ENCODE results near the gene CCDC177. TPM values are rescaled to one million over a fixed set of nuclear protein-coding genes. Genes with fewer than 3 reads are reported as not detected.

Gene CCDC177
- total RNA-seq, 1 experiment from 2014 or later = 0.82 TPM

- no TSS peak for BruUV-seq (replicated peaks)
- Histone ChIP-seq H3K36me3 (ENCODE audit: control insufficient read depth, insufficient read depth, low read length) (no peaks in the 10 kb centered on the region), H3K27me3 (replicated peaks; ENCODE audit: control insufficient read depth, insufficient read depth, low read length) (no peaks in the 10 kb centered on the region), H3K9me3 (no peaks in the 10 kb centered on the region), H3K4me3 (ENCODE audit: low read depth, low read length) (no peak overlapping the region), H3K4me1 (peaks cover 19% of the 10 kb centered on the region)
- Mint-ChIP-seq H3K27me3 (ENCODE audit: insufficient read depth, unreplicated experiment) (no peaks in the 10 kb centered on the region), H3K4me3 (ENCODE audit: unreplicated experiment) (no peak overlapping the region), H3K9me3 (ENCODE audit: unreplicated experiment) (no peaks in the 10 kb centered on the region), H3K36me3 (ENCODE audit: insufficient read depth, unreplicated experiment) (no peaks in the 10 kb centered on the region), H3K27ac (ENCODE audit: unreplicated experiment) (no peak overlapping the region), H3K4me1 (ENCODE audit: low read depth, unreplicated experiment) (peaks cover 6% of the 10 kb centered on the region)
- DNase-seq = no peak
- ChIA-PET CTCF (no interaction called here), POLR2A (no interaction called here)
- intact Hi-C loops (cut with micrococcal nuclease; ENCODE audit: unreplicated experiment) = no loop called here
- TF ChIP-seq, protein P1, sequence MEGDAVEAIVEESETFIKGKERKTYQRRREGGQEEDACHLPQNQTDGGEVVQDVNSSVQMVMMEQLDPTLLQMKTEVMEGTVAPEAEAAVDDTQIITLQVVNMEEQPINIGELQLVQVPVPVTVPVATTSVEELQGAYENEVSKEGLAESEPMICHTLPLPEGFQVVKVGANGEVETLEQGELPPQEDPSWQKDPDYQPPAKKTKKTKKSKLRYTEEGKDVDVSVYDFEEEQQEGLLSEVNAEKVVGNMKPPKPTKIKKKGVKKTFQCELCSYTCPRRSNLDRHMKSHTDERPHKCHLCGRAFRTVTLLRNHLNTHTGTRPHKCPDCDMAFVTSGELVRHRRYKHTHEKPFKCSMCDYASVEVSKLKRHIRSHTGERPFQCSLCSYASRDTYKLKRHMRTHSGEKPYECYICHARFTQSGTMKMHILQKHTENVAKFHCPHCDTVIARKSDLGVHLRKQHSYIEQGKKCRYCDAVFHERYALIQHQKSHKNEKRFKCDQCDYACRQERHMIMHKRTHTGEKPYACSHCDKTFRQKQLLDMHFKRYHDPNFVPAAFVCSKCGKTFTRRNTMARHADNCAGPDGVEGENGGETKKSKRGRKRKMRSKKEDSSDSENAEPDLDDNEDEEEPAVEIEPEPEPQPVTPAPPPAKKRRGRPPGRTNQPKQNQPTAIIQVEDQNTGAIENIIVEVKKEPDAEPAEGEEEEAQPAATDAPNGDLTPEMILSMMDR (IDR thresholded peaks at IDR 0.05; ENCODE audit: insufficient read depth in 1 of 2, low read depth in 1 of 2, low read length in 1 of 2, severe bottlenecking in 1 of 2, unreplicated experiment in 1 of 2) = no peak
Observed at GRCh38 chr14:69530095-69530494, 44.6 kb downstream of the CCDC177 start.

GRCh38 chr14:69529563-69529962 lies 45.1 kb downstream of the CCDC177 start:
- Mint-ChIP-seq H3K36me3 (ENCODE audit: insufficient read depth, unreplicated experiment) (no peaks in the 10 kb centered on the region), H3K27ac (ENCODE audit: unreplicated experiment) (no peak overlapping the region), H3K4me1 (ENCODE audit: low read depth, unreplicated experiment) (peaks cover 6% of the 10 kb centered on the region), H3K27me3 (ENCODE audit: insufficient read depth, unreplicated experiment) (no peaks in the 10 kb centered on the region), H3K9me3 (ENCODE audit: unreplicated experiment) (no peaks in the 10 kb centered on the region), H3K4me3 (ENCODE audit: unreplicated experiment) (no peak overlapping the region)
- intact Hi-C loops (cut with micrococcal nuclease; ENCODE audit: unreplicated experiment) = no loop called here
- BruUV-seq (replicated peaks) = no TSS peak
- Histone ChIP-seq H3K4me3 (ENCODE audit: low read depth, low read length) (no peak overlapping the region), H3K4me1 (peaks cover 19% of the 10 kb centered on the region), H3K9me3 (no peaks in the 10 kb centered on the region), H3K36me3 (ENCODE audit: control insufficient read depth, insufficient read depth, low read length) (no peaks in the 10 kb centered on the region), H3K27me3 (replicated peaks; ENCODE audit: control insufficient read depth, insufficient read depth, low read length) (no peaks in the 10 kb centered on the region)
- ChIA-PET POLR2A (no interaction called here), CTCF (interaction anchor here (0.6 to 1.3 kb wide), 2 partner anchors 45 to 245 kb away, joined by 3 read pairs; partner anchors contain the start of gene CCDC177)
- DNase-seq = no peak
- TF ChIP-seq, protein P1 (IDR thresholded peaks at IDR 0.05; ENCODE audit: insufficient read depth in 1 of 2, low read depth in 1 of 2, low read length in 1 of 2, severe bottlenecking in 1 of 2, unreplicated experiment in 1 of 2) = no peak

DNA sequence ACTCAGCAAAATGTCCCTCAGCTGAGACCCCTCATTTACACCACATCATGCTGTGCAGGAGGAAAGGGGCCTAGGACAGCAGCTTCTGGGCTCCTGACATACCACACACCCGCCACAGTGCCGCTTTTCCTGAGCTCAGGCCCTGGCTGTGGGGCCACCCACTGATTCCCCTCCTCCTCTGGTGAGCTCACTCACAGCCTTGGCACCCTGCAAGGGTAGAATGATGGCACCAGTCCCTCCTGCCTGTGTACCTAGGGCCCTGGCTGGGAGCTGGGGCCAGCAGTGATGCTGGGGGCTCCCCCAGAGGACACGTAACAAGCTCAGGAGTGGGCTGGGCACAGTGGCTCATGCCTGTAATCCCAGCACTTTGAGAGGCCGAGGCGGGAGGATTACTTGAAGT lies 45.7 kb downstream of the CCDC177 start:
- no peaks in the 10 kb centered on the region for H3K36me3 Mint-ChIP-seq (ENCODE audit: insufficient read depth, unreplicated experiment)
- H3K36me3 ChIP-seq (ENCODE audit: control insufficient read depth, insufficient read depth, low read length) = no peaks in the 10 kb centered on the region
- ChIA-PET CTCF (interaction anchor here (0.6 to 1.3 kb wide), 2 partner anchors 46 to 245 kb away, joined by 3 read pairs; partner anchors contain the start of gene CCDC177), POLR2A (no interaction called here)
- H3K27ac Mint-ChIP-seq (ENCODE audit: unreplicated experiment) = no peak overlapping the region
- intact Hi-C loops (cut with micrococcal nuclease; ENCODE audit: unreplicated experiment) = no loop called here
- no TSS peak for BruUV-seq (replicated peaks)
- H3K4me3 ChIP-seq (ENCODE audit: low read depth, low read length) = no peak overlapping the region
- H3K4me1 Mint-ChIP-seq (ENCODE audit: low read depth, unreplicated experiment) = peaks cover 6% of the 10 kb centered on the region
- no peaks in the 10 kb centered on the region for H3K27me3 Mint-ChIP-seq (ENCODE audit: insufficient read depth, unreplicated experiment)
- H3K27me3 ChIP-seq (replicated peaks; ENCODE audit: control insufficient read depth, insufficient read depth, low read length) = no peaks in the 10 kb centered on the region
- peaks cover 19% of the 10 kb centered on the region for H3K4me1 ChIP-seq
- no peak overlapping the region for H3K4me3 Mint-ChIP-seq (ENCODE audit: unreplicated experiment)
- H3K9me3 Mint-ChIP-seq (ENCODE audit: unreplicated experiment) = no peaks in the 10 kb centered on the region
- no peak for DNase-seq
- TF ChIP-seq, protein P1 (IDR thresholded peaks at IDR 0.05; ENCODE audit: insufficient read depth in 1 of 2, low read depth in 1 of 2, low read length in 1 of 2, severe bottlenecking in 1 of 2, unreplicated experiment in 1 of 2) = no peak
- no peaks in the 10 kb centered on the region for H3K9me3 ChIP-seq

Measured in Caco-2 (cell line).